GM06990 (cell line): Measurements from ENCODE around the gene SPTBN1.

Experiments used
- DNase-seq: peaks from one replicate; pipeline ENCODE4 v3.0.0-alpha.2; 2011; ENCODE audit not compliant: insufficient read length; ENCODE audit errors: extremely low read depth
- H3K27me3 ChIP-seq: replicated peaks from 2 replicates; pipeline ENCODE4 v1.6.0; 2011; ENCODE audit warnings: low read length; ENCODE audit not compliant: control insufficient read depth, insufficient read depth
- H3K36me3 ChIP-seq: 2 replicates; pipeline ENCODE4 v1.5.1; 2011; ENCODE audit warnings: low read length; ENCODE audit not compliant: control insufficient read depth, insufficient read depth
- H3K4me3 ChIP-seq: replicated peaks from 2 replicates; pipeline ENCODE4 v1.5.1; 2011; ENCODE audit warnings: low read depth, mild to moderate bottlenecking, control low read depth, low read length
- CTCF ChIP-seq: IDR thresholded peaks from 2 replicates; pipeline ENCODE4 v1.5.1; 2011; ENCODE audit warnings: low read length, control low read depth, mild to moderate bottlenecking, inconsistent platforms; ENCODE audit not compliant: insufficient read depth, poor library complexity, severe bottlenecking

The SPTBN1 gene

GRCh38 chr2:54624591-54625071, 168.5 kb downstream of the SPTBN1 start:
- H3K27me3 ChIP-seq, result no peaks in the 10 kb centered on the region
- no peak for DNase-seq
- no peak for TF ChIP-seq CTCF
- peaks cover 48% of the 10 kb centered on the region for H3K36me3 ChIP-seq
- no peak overlapping the region for H3K4me3 ChIP-seq

DNA sequence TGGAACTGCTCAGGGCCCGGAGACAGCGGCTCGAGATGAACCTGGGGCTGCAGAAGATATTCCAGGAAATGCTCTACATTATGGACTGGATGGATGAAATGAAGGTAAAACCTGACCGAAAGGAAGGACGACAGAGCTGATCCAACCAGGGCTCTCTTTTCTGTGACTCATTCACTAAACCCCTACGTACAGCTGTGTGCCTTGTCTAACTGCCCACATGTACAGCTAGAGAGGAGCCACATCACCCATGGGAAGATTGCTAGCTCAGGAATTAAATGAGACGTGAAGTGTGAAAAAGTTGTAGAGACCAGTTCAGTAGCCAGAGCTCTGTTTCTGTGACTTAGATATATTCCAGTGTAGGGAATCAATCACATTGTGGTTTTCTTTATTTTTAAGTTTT, 170.0 kb downstream of the SPTBN1 start:
- H3K27me3 ChIP-seq, result no peaks in the 10 kb centered on the region
- no peak for DNase-seq
- H3K36me3 ChIP-seq, result peaks cover 54% of the 10 kb centered on the region
- no peak overlapping the region for H3K4me3 ChIP-seq
- TF ChIP-seq CTCF, result no peak

DNA sequence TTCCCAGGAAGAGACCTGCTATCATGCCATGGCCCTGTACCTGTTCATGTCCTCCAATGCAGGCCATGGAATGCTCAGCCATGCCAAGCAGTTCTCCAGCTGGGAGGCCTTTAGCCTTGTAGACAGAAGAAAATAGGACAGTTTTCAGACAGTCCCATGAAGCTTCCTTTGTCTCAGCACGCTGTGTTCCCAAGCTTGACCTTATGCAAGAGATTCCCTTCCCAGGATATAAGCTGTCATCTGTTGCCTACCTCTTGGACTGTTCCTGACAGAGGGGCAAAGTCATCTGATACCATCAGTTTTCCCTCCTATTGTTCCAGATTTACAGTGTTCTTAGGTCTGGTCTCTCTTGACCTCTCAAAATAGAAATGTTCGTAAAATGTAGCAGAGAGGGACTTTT, 170.8 kb downstream of the SPTBN1 start:
- peaks cover 56% of the 10 kb centered on the region for H3K36me3 ChIP-seq
- H3K27me3 ChIP-seq, result no peaks in the 10 kb centered on the region
- TF ChIP-seq CTCF, result no peak
- H3K4me3 ChIP-seq, result no peak overlapping the region
- DNase-seq, result no peak

- no peak for TF ChIP-seq CTCF
- DNase-seq, result no peak
- no peaks in the 10 kb centered on the region for H3K27me3 ChIP-seq
- H3K36me3 ChIP-seq, result peaks cover 55% of the 10 kb centered on the region
- H3K4me3 ChIP-seq, result no peak overlapping the region
These were observed 171.8 kb downstream of the SPTBN1 start for GRCh38 chr2:54627973-54628372.

DNA sequence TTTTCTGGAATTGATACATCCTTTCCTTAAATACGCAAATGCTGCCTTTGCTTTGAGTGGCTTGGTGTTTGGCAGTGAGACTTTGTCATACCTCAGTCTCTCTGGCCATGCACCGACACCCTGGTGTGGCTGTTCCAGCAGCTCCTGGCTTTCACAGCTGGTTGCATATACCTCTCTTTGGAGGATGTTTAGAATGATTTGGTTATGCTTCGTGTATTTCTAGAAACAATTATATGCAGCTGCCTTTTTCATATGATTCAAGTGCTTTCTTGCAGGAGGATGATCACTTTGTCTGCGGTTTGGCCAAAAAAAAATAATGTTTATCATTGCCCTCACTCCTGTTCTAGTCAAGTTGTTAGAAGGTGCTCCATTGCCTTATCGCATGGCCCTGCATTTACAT, 172.3 kb downstream of the SPTBN1 start:
- no peak overlapping the region for H3K4me3 ChIP-seq
- peaks cover 55% of the 10 kb centered on the region for H3K36me3 ChIP-seq
- TF ChIP-seq CTCF, result no peak
- no peak for DNase-seq
- no peaks in the 10 kb centered on the region for H3K27me3 ChIP-seq

- Histone ChIP-seq H3K4me3 (no peak overlapping the region), H3K36me3 (peaks cover 53% of the 10 kb centered on the region), H3K27me3 (no peaks in the 10 kb centered on the region)
- TF ChIP-seq CTCF, result no peak
- DNase-seq, result no peak
These were observed 172.8 kb downstream of the SPTBN1 start for GRCh38 chr2:54628957-54629356.
